Kidney (tissue), 14 donors: ENCODE data around the gene PBOV1. TPM values are rescaled to one million over a fixed set of nuclear protein-coding genes. Genes with fewer than 3 reads are reported as not detected.

Experiments
- DNase-seq, 5 donors: peaks; one replicate each; pipeline ENCODE4 v3.0.0-alpha.2; 2013 to 2020
- FAIRE-seq: peaks from 2 replicates; lab custom pipeline; 2012; peaks lifted over from hg19 to GRCh38; lab: Jason Lieb, UNC
- H3K27ac ChIP-seq, 2 donors: one replicate each; pipeline ENCODE4 v1.7.0; 2013; ENCODE audit warnings: low read depth in 2 of 2, low read length in 2 of 2, inconsistent platforms in 1 of 2
- H3K27me3 ChIP-seq: one replicate; pipeline ENCODE4 v1.7.1; 2013; ENCODE audit warnings: low read length, inconsistent platforms; ENCODE audit not compliant: control insufficient read depth, insufficient read depth
- H3K36me3 ChIP-seq, 3 donors: one replicate each; pipeline versions ENCODE4 v1.7.0 to v1.7.1; 2013; ENCODE audit warnings: low read length in 3 of 3, control low read depth in 1 of 3, inconsistent platforms in 1 of 3; ENCODE audit not compliant: insufficient read depth in 3 of 3, control insufficient read depth in 2 of 3
- H3K4me1 ChIP-seq, 3 donors: one replicate each; pipeline versions ENCODE4 v1.7.0 to v1.7.1; 2013; ENCODE audit warnings: low read length in 3 of 3, inconsistent platforms in 1 of 3, low read depth in 1 of 3; ENCODE audit not compliant: control insufficient read depth in 2 of 3, insufficient read depth in 2 of 3
- H3K4me3 ChIP-seq, 3 donors: one replicate each; pipeline versions ENCODE4 v1.7.0 to v1.8.1; 2013; ENCODE audit warnings: low read length in 3 of 3, control low read depth in 1 of 3, inconsistent platforms in 1 of 3
- H3K9ac ChIP-seq, 3 donors: one replicate each; pipeline versions ENCODE4 v1.7.0 to v1.7.1; 2013; ENCODE audit warnings: low read length in 3 of 3, control low read depth in 1 of 3, inconsistent platforms in 1 of 3
- H3K9me3 ChIP-seq, 3 donors: one replicate each; pipeline versions ENCODE4 v1.7.0 to v1.7.1; 2013; ENCODE audit warnings: low read length in 3 of 3, control low read depth in 1 of 3, inconsistent platforms in 1 of 3; ENCODE audit not compliant: control insufficient read depth in 2 of 3, insufficient read depth in 1 of 3
- intact Hi-C: fragments of 100-400 bp; cut with DNase I; formaldehyde crosslinking; loops from one replicate; pipeline ENCODE4 v1.11.1; 2022
- polyA plus RNA-seq: library from polyadenylated mRNA; stranded (reverse); fragments of 350-450 nt; fragmentation: Illumina TruSeq; extraction: RNeasy Lipid Tissue Mini Kit (QIAGEN cat#74804); gene quantifications from one replicate; pipeline ENCODE4 v1.2.3, GENCODE V29; 2014; ENCODE audit warnings: low read depth, low replicate concordance; ENCODE audit not compliant: insufficient read depth
- total RNA-seq: library from RNA; stranded (reverse); fragmentation: NEBNext Ultra II Directional; extraction: Animal tissue kit (Norgen Biotek cat#: 25700); gene quantifications from one replicate; pipeline ENCODE4 v1.2.1, GENCODE V29; 2021
- TF ChIP-seq, protein P1 (sequence below): IDR thresholded peaks from 3 replicates; pipeline ENCODE4 v1.5.1; 2012; ENCODE audit warnings: mild to moderate bottlenecking, moderate library complexity, borderline replicate concordance; ENCODE audit not compliant: insufficient read depth; ENCODE audit errors: extremely low read depth
- donor health status: control.
- donor health status: control.
- donor health status: control.
- donor health status: control.
- donor health status: control.
- donor health status: DM: yes; HTN: yes; CAD: no.
- donor health status: Normal renal cell carcinoma (clear cell type).

PBOV1 gene
- total and polyA plus RNA-seq, 2 donors from 2014 or later = not detected

DNA sequence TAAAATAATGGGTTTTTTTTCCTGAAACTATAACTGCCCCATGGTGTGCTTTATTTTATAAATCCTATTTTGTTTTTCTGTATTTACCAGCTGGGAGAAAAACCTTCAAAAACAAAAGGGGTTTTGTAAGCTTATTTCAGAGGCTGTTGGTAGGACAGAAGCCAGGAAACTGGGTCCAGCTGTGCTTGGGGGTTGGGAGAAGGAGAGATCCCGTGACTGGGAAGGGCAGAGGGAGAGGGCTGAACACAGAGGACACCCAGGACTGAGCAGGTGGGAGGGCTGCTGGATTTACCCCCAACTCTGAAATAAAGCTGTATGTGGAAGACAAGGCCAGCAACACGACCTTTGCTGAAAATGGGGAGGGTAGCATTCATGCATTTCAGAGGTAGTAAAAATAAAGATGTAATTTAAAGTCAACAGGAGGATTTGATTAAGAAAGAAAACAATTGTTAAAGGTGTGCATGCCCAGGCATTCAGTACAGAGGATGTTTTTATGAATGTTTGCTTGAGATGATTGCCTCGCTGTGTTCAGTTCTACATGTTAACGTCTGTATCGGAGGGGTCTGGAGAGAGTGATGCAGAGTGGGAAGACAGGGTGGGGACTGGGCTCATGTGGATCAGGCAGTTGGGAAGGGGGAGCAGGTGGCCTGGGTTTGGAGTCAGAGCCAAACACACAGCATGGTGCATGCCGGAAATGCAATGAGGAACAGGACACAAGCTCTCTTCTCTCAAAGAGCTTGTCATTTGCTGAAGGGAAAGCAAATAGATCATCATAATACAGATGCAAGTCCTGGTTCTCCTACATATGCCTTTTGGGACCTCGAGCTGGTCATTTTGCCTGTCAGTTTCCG lies 35.1 kb downstream of the PBOV1 start:
- H3K4me3 ChIP-seq = no peak overlapping the region
- no peaks in the 10 kb centered on the region for H3K9me3 ChIP-seq
- no peak overlapping the region for H3K27ac ChIP-seq
- H3K27me3 ChIP-seq = no peaks in the 10 kb centered on the region
- H3K9ac ChIP-seq = no peak overlapping the region
- intact Hi-C loops = no loop called here
- TF ChIP-seq, protein P1, sequence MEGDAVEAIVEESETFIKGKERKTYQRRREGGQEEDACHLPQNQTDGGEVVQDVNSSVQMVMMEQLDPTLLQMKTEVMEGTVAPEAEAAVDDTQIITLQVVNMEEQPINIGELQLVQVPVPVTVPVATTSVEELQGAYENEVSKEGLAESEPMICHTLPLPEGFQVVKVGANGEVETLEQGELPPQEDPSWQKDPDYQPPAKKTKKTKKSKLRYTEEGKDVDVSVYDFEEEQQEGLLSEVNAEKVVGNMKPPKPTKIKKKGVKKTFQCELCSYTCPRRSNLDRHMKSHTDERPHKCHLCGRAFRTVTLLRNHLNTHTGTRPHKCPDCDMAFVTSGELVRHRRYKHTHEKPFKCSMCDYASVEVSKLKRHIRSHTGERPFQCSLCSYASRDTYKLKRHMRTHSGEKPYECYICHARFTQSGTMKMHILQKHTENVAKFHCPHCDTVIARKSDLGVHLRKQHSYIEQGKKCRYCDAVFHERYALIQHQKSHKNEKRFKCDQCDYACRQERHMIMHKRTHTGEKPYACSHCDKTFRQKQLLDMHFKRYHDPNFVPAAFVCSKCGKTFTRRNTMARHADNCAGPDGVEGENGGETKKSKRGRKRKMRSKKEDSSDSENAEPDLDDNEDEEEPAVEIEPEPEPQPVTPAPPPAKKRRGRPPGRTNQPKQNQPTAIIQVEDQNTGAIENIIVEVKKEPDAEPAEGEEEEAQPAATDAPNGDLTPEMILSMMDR = no peak
- FAIRE-seq = no peak
- no peaks in the 10 kb centered on the region for H3K4me1 ChIP-seq
- H3K36me3 ChIP-seq = no peaks in the 10 kb centered on the region
- DNase-seq = peak in 3 of 5 donors; percentile 26 to 54 (median 40)

DNA sequence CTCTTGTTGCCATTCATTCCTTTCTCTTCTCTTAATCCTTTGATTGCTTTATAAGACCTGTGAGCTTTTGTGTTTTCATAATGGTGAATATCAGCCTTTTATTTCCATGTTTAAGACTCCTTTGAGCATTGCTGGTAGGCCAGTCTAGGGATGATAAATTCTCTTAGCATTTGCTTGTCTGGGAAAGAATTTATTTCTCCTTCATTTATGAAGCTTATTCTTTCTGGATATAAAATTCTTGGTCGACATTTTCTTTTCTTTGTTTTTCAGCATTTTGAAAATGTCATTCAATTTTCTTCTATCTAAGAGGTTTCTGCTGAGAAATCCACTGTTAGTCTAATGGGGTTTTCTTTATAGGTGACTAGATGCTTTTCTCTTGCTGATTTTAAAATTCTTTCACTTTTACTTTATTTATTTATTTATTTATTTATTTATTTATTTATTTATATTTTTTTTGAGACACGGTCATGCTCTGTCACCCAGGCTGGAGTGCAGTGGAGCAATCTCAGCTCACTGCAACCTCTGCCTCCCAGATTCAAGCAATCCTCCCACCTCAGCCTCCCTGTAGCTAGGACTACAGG lies 41.5 kb downstream of the PBOV1 start:
- no peaks in the 10 kb centered on the region for H3K27me3 ChIP-seq
- no peak overlapping the region for H3K4me3 ChIP-seq
- no peak overlapping the region for H3K9ac ChIP-seq
- FAIRE-seq (no peak), DNase-seq (no peak)
- H3K9me3 ChIP-seq = peaks cover 0 to 3% (median 0%) of the 10 kb centered on the region in 3 donors
- intact Hi-C loops = no loop called here
- no peaks in the 10 kb centered on the region for H3K36me3 ChIP-seq
- TF ChIP-seq, protein P1 = no peak
- H3K4me1 ChIP-seq = no peaks in the 10 kb centered on the region
- no peak overlapping the region for H3K27ac ChIP-seq

DNA sequence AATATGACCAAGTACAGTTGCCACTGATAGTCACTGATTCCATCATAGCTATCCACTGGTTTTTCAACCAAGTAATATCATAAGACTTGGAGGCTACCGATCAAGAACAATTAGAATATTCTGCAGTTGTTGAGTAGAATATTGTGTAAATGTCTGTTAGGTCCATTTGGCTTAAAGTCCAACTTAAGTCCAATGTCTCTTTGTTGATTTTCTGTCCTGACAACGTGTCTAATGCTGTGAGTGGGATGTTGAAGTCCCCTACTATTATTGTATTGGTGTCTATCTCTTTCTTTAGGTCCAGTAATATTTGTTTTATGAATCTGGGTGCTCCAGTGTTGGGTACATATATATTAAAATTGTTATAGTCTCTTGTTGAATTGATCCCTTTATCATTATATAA lies 42.7 kb downstream of the PBOV1 start:
- Histone ChIP-seq H3K9ac (no peak overlapping the region), H3K36me3 (no peaks in the 10 kb centered on the region), H3K9me3 (peaks cover 0 to 3% (median 0%) of the 10 kb centered on the region in 3 donors), H3K4me1 (no peaks in the 10 kb centered on the region), H3K27me3 (no peaks in the 10 kb centered on the region), H3K27ac (no peak overlapping the region), H3K4me3 (no peak overlapping the region)
- intact Hi-C loops = no loop called here
- DNase-seq (no peak), FAIRE-seq (no peak)
- TF ChIP-seq, protein P1 = no peak

Other genes with a start within 250 kb of the PBOV1 start
- 48.1 TPM for gene PERP, start 111.1 kb downstream of the PBOV1 start, total RNA-seq
- 24.8 TPM for gene PERP, start 111.1 kb downstream of the PBOV1 start, polyA plus RNA-seq
- gene ARFGEF3, start 56.6 kb downstream of the PBOV1 start, total RNA-seq = 7.8 TPM
- 1.2 TPM for gene ARFGEF3, start 56.6 kb downstream of the PBOV1 start, polyA plus RNA-seq
- gene SMIM28, start 159.4 kb upstream of the PBOV1 start, total RNA-seq = not detected
- gene SMIM28, start 159.4 kb upstream of the PBOV1 start, polyA plus RNA-seq = not detected
- 66.5 TPM for gene HEBP2, start 185.7 kb upstream of the PBOV1 start, total RNA-seq
- 62.6 TPM for gene HEBP2, start 185.7 kb upstream of the PBOV1 start, polyA plus RNA-seq